ENCODE results near the gene CDK7. TPM values are rescaled to one million over a fixed set of nuclear protein-coding genes. Genes with fewer than 3 reads are reported as not detected.
A peak's percentile ranks its signal among the peaks of the same experiment; 100 is the strongest.

CDK7 gene
- 29.6 TPM for total RNA-seq
- long read RNA-seq, transcript CDK7-201 (12 exons, 1,439 nt) = major isoform, 13 of 17 reads
- long read RNA-seq, partial matches to known transcripts = 0 of 17 reads
- long read RNA-seq, other reads (novel, unspliced or antisense) = 3 of 17 reads

DNA sequence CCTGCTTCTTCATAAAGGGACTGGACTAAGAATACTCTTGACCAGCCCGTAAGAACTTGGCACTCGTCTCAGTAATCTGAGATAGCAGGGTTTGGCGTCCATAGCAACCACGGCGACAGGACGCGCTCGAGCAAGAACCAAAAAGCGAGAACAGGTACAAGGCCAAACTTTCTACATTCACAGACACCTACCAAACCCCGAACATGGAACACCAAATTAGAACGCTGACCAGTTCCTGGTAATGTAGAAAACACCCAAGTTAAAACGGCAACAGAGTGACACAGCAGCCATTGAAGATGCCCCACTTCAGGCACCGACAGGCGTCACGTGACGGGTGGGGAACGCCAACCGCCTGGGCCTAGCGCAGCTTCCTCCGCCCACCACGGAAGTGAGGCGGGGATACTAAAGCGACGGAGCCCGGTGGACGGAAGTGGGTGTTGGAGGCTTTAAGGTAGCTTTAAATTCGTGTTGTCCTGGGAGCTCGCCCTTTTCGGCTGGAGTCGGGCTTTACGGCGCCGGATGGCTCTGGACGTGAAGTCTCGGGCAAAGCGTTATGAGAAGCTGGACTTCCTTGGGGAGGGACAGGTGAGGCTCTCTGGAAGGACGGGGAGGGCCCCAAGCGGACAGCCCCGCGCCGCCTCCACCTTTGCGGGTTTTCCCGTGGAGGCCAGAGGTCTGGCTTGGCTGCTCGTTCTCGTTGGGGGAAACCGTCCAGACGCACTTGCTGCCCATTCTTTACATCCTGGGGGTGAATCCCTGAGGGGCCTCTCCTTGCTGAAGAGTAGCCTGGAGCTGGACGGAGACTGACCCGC lies at the start of gene CDK7:
Gene CDK7, plus strand, starts transcription at position 430 of the 812 bp plus-strand sequence. Its CDS starts 90 bp downstream, at position 520.
- Histone ChIP-seq H3K36me3 (peaks cover 34% of the 10 kb centered on the region), H3K9me3 (no peaks in the 10 kb centered on the region), H3K4me1 (peaks cover 38% of the 10 kb centered on the region), H3K27me3 (ENCODE audit: low read depth) (no peaks in the 10 kb centered on the region), H3K27ac (peak within 1 kb of the TSS; percentile 88), H3K4me3 (peak within 1 kb of the TSS; percentile 91)
- intact Hi-C loops (cut with DNase I) = no loop called here
- TF ChIP-seq, protein P1, sequence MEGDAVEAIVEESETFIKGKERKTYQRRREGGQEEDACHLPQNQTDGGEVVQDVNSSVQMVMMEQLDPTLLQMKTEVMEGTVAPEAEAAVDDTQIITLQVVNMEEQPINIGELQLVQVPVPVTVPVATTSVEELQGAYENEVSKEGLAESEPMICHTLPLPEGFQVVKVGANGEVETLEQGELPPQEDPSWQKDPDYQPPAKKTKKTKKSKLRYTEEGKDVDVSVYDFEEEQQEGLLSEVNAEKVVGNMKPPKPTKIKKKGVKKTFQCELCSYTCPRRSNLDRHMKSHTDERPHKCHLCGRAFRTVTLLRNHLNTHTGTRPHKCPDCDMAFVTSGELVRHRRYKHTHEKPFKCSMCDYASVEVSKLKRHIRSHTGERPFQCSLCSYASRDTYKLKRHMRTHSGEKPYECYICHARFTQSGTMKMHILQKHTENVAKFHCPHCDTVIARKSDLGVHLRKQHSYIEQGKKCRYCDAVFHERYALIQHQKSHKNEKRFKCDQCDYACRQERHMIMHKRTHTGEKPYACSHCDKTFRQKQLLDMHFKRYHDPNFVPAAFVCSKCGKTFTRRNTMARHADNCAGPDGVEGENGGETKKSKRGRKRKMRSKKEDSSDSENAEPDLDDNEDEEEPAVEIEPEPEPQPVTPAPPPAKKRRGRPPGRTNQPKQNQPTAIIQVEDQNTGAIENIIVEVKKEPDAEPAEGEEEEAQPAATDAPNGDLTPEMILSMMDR (IDR thresholded peaks at IDR 0.05) = no peak
- peak; percentile 99 to 100 for ATAC-seq
- peak; percentile 97 for DNase-seq

DNA sequence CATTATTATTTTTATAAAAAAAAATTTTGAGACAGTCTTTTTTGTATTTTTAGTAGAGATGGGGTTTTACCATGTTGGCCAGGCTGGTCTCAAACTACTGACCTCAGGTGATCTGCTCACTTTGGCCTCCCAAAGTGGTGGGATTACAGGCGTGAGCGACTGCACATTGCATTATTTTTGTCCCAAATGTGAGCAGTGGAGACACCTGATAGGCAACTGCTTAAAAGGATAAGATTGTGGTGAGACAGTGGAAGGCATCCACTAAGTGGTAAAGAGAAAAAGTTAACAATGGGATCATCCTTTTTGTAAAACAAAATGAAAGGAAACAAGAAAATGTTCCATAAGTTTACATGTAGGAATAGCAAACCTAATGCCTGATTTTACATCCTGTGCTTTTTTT lies 47.3 kb upstream of the CDK7 start:
- H3K4me3 ChIP-seq = no peak overlapping the region
- ATAC-seq = no peak
- no peaks in the 10 kb centered on the region for H3K27me3 ChIP-seq (ENCODE audit: low read depth)
- DNase-seq = no peak
- no peaks in the 10 kb centered on the region for H3K9me3 ChIP-seq
- no peaks in the 10 kb centered on the region for H3K36me3 ChIP-seq
- H3K27ac ChIP-seq = no peak overlapping the region
- peaks cover 17% of the 10 kb centered on the region for H3K4me1 ChIP-seq
- TF ChIP-seq, protein P1 (IDR thresholded peaks at IDR 0.05) = no peak
- intact Hi-C loops (cut with DNase I) = no loop called here

- DNase-seq (no peak), ATAC-seq (no peak)
- Histone ChIP-seq H3K4me3 (peak overlapping the region; percentile 78), H3K27ac (peak overlapping the region; percentile 87), H3K36me3 (no peaks in the 10 kb centered on the region), H3K4me1 (peaks cover 17% of the 10 kb centered on the region), H3K27me3 (ENCODE audit: low read depth) (no peaks in the 10 kb centered on the region), H3K9me3 (no peaks in the 10 kb centered on the region)
- intact Hi-C loops (cut with DNase I) = no loop called here
- TF ChIP-seq, protein P1 (IDR thresholded peaks at IDR 0.05) = no peak
These were observed 45.9 kb upstream of the CDK7 start for GRCh38 chr5:69188811-69189161.

- Histone ChIP-seq H3K9me3 (no peaks in the 10 kb centered on the region), H3K27ac (peak within 1 kb of the TSS; percentile 87), H3K27me3 (ENCODE audit: low read depth) (no peaks in the 10 kb centered on the region), H3K36me3 (no peaks in the 10 kb centered on the region), H3K4me1 (peaks cover 17% of the 10 kb centered on the region), H3K4me3 (peak within 1 kb of the TSS; percentile 78)
- peak; percentile 98 to 100 for ATAC-seq
- TF ChIP-seq, protein P1 (IDR thresholded peaks at IDR 0.05) = no peak
- peak; percentile 91 for DNase-seq
- intact Hi-C loops (cut with DNase I) = no loop called here
These were observed 45.3 kb upstream of the CDK7 start, which contains the start of gene CENPH for GRCh38 chr5:69189162-69190086. TSS of gene CENPH (plus strand) at chr5:69189583. CDS start at chr5:69189635, 52 bp downstream.

DNA sequence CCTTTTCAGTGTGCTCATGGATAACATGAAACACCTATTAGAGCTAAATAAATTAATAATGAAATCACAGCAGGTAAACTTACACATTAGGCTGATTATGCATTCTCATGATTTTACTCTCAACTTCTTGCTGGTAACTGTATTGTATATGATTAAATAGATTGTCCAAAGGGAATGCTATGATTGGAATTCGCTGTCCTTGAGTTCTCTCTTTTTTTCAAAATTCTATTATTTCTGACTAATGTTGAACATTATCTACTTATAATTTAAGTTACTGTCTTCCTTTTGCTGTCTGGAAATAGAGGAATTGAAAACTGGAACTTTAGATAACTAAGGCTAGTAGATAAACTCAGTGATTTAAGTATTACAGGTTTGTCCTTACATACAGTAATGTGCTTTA lies 32.2 kb upstream of the CDK7 start:
- DNase-seq (no peak), ATAC-seq (no peak)
- H3K4me1 ChIP-seq = no peaks in the 10 kb centered on the region
- TF ChIP-seq, protein P1 (IDR thresholded peaks at IDR 0.05) = no peak
- intact Hi-C loops (cut with DNase I) = no loop called here
- H3K36me3 ChIP-seq = no peaks in the 10 kb centered on the region
- H3K27me3 ChIP-seq (ENCODE audit: low read depth) = no peaks in the 10 kb centered on the region
- H3K27ac ChIP-seq = no peak overlapping the region
- no peak overlapping the region for H3K4me3 ChIP-seq
- H3K9me3 ChIP-seq = no peaks in the 10 kb centered on the region

All from lower lobe of right lung (tissue), 2 donors.